ENCODE measurements around the gene DPP8. TPM values are rescaled to one million over a fixed set of nuclear protein-coding genes. Genes with fewer than 3 reads are reported as not detected.
"Not testable (repeated sequence)": the region's sequence is repeated elsewhere in the genome, so short reads cannot be mapped to it uniquely, and the experiment has no call there.

DPP8 gene
- polyA plus RNA-seq, 1 donor: 40.1 TPM

- DNase-seq: no peak
Measured at GRCh38 chr15:65528461-65529060, 11.1 kb upstream of the DPP8 start.

GRCh38 chr15:65525622-65526021 lies 8.1 kb upstream of the DPP8 start:
- DNase-seq: no peak

- DNase-seq: no peak
Measured at GRCh38 chr15:65524226-65524625, 6.7 kb upstream of the DPP8 start.

- no peak for DNase-seq
Measured at GRCh38 chr15:65521350-65521749, 3.9 kb upstream of the DPP8 start.

- no peak for DNase-seq
Measured at GRCh38 chr15:65518633-65519285, 1.3 kb upstream of the DPP8 start.

- no peak for DNase-seq
Measured at GRCh38 chr15:65517866-65518207, 348 bp upstream of the DPP8 start.

- peak; percentile 61 for DNase-seq
Measured at GRCh38 chr15:65512807-65513416, 4.6 kb downstream of the DPP8 start.

GRCh38 chr15:65512189-65512588 lies 5.3 kb downstream of the DPP8 start:
- no peak for DNase-seq

GRCh38 chr15:65509321-65509720 lies 8.2 kb downstream of the DPP8 start:
- DNase-seq: no peak

GRCh38 chr15:65494076-65494475 lies 23.4 kb downstream of the DPP8 start:
- peak; percentile 14 for DNase-seq

- no peak for DNase-seq
Measured at GRCh38 chr15:65484876-65485275, 32.6 kb downstream of the DPP8 start.

GRCh38 chr15:65476903-65477302 lies 40.6 kb downstream of the DPP8 start:
- DNase-seq: no peak

- no peak for DNase-seq
Measured at GRCh38 chr15:65470866-65471265, 46.6 kb downstream of the DPP8 start.

- no peak for DNase-seq
Measured at GRCh38 chr15:65468229-65468909, 49.1 kb downstream of the DPP8 start.

GRCh38 chr15:65466901-65467300 lies 50.6 kb downstream of the DPP8 start:
- no peak for DNase-seq

GRCh38 chr15:65463096-65463495 lies 54.4 kb downstream of the DPP8 start:
- DNase-seq: not testable (repeated sequence)

- no peak for DNase-seq
Measured at GRCh38 chr15:65460741-65461347, 56.6 kb downstream of the DPP8 start.

GRCh38 chr15:65455256-65455655 lies 62.2 kb downstream of the DPP8 start:
- DNase-seq: not testable (repeated sequence)

- DNase-seq: no peak
Measured at GRCh38 chr15:65451989-65452388, 65.5 kb downstream of the DPP8 start.

GRCh38 chr15:65450556-65450955 lies 66.9 kb downstream of the DPP8 start:
- no peak for DNase-seq

- DNase-seq: no peak
Measured at GRCh38 chr15:65447145-65447544, 70.3 kb downstream of the DPP8 start.

- DNase-seq: no peak
Measured at GRCh38 chr15:65434201-65434600, 83.3 kb downstream of the DPP8 start.

- DNase-seq: no peak
Measured at GRCh38 chr15:65431731-65432130, 85.8 kb downstream of the DPP8 start.
